GM18909 (cell line): ENCODE results near the gene ABTB2.
"Not testable (repeated sequence)": the region's sequence is repeated elsewhere in the genome, so short reads cannot be mapped to it uniquely, and the experiment has no call there.

ENCODE experiments used
- ATAC-seq: cut with Tn5 transposase; IDR thresholded peaks from one replicate; pipeline ENCODE4 v1.9.1; 2021; ENCODE audit warnings: mild to moderate bottlenecking; ENCODE audit not compliant: unreplicated experiment, poor library complexity

Gene ABTB2

GRCh38 chr11:34223907-34224306 lies 133.9 kb downstream of the ABTB2 start:
- ATAC-seq: no peak

- ATAC-seq: no peak
Observed at GRCh38 chr11:34223021-34223813, 134.6 kb downstream of the ABTB2 start.

- ATAC-seq: no peak
Observed at GRCh38 chr11:34222030-34222429, 135.8 kb downstream of the ABTB2 start.

- no peak for ATAC-seq
Observed at GRCh38 chr11:34219941-34220370, 137.9 kb downstream of the ABTB2 start.

- no peak for ATAC-seq
Observed at GRCh38 chr11:34219279-34219678, 138.5 kb downstream of the ABTB2 start.

- ATAC-seq: not testable (repeated sequence)
Observed at GRCh38 chr11:34218756-34219155, 139.1 kb downstream of the ABTB2 start.

- no peak for ATAC-seq
Observed at GRCh38 chr11:34218067-34218466, 139.7 kb downstream of the ABTB2 start.

- no peak for ATAC-seq
Observed at GRCh38 chr11:34216706-34217105, 141.1 kb downstream of the ABTB2 start.

- no peak for ATAC-seq
Observed at GRCh38 chr11:34215806-34216453, 141.9 kb downstream of the ABTB2 start.

GRCh38 chr11:34214961-34215805 lies 142.6 kb downstream of the ABTB2 start:
- ATAC-seq: no peak

- no peak for ATAC-seq
Observed at GRCh38 chr11:34213366-34213765, 144.4 kb downstream of the ABTB2 start.

- no peak for ATAC-seq
Observed at GRCh38 chr11:34212566-34212965, 145.2 kb downstream of the ABTB2 start.

GRCh38 chr11:34209809-34210208 lies 148.0 kb downstream of the ABTB2 start:
- no peak for ATAC-seq

GRCh38 chr11:34208266-34209135 lies 149.3 kb downstream of the ABTB2 start:
- no peak for ATAC-seq

GRCh38 chr11:34207487-34208180 lies 150.2 kb downstream of the ABTB2 start:
- no peak for ATAC-seq

GRCh38 chr11:34206407-34207300 lies 151.2 kb downstream of the ABTB2 start:
- no peak for ATAC-seq

GRCh38 chr11:34205326-34206035 lies 152.3 kb downstream of the ABTB2 start:
- no peak for ATAC-seq
